GM21529 (cell line): ENCODE measurements around the gene PPP4R3C.
A peak's percentile ranks its signal among the peaks of the same experiment; 100 is the strongest.
"Not testable (repeated sequence)": the region's sequence is repeated elsewhere in the genome, so short reads cannot be mapped to it uniquely, and the experiment has no call there.

Experiments
- ATAC-seq: cut with Tn5 transposase; IDR thresholded peaks from one replicate; pipeline ENCODE4 v1.9.1; 2021; ENCODE audit not compliant: unreplicated experiment

PPP4R3C gene

DNA sequence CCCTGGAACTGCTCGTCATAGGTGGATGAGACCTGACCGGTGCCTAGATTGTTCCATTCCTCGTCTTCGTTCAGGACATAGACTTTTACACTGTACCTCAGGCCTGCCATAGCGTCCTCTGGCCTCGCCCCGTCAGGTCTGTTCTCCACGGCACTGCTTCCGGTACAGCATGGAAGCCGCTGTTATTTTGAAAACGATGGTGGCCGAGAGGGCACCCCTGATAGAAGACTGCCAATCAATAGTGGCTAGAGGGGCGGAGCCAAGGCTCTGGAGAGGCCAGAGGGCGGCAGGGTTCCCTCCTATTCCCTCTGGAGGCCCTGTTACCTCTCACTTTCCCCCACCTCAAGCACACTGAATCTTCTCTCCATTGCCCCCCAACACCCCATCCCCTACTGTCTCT, at the start of gene PPP4R3C:
Gene PPP4R3C, minus strand, starts transcription at position 155 of the 400 bp plus-strand sequence. Its CDS starts 45 bp downstream, at position 110.
- no peak for ATAC-seq

DNA sequence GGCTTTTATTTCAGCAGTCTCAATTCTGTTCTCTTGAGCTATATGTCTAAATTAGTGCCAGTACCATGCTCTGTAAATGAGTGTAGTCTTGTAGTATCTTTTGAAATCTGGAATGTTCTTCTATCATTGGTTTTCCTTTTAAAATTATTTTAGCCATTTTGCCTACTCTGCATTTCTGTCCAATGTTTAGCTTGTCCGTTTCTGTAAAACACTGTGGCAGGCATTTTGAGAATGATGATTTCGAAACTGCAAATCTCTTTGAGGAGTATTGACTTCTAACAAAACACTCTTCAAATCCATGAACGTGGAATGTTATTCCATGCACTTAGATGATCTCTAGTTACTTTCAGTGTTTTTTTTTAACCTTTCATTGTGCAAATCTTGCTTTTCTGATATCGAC, 28.3 kb upstream of the PPP4R3C start:
- no peak for ATAC-seq

GRCh38 chrX:27466051-27466450, 2.9 kb upstream of the PPP4R3C start:
- ATAC-seq, result no peak

- no peak for ATAC-seq
These were observed 1.9 kb upstream of the PPP4R3C start for GRCh38 chrX:27465036-27465435.

DNA sequence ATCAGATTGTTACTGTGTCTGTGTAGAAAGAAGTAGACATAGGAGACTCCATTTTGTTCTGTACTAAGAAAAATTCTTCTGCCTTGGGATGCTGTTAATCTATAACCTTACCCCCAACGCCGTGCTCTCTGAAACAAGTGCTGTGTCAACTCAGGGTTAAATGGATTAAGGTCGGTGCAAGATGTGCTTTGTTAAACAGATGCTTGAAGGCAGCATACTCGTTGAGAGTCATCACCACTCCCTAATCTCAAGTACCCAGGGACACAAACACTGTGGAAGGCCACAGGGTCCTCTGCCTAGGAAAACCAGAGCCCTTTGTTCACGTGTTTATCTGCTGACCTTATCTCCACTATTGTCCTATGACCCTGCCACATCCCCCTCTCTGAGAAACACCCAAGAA, 4.0 kb downstream of the PPP4R3C start:
- ATAC-seq, result not testable (repeated sequence)

DNA sequence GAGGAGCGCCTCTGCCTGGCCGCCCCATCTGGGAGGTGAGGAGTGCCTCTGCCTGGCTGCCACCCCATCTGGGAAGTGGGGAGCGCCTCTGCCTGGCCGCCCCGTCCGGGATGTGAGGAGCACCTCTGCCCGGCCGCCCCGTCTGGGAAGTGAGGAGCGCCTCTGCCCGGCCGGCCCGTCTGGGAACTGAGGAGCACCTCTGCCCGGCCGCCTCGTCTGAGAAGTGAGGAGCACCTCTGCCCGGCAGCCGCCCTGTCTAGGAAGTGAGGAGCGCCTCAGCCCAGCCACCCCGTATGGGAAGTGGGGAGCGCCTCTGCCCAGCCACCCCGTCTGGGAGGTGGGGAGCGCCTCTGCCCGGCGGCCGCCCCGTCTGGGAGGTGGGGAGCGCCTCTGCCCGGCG, 4.6 kb downstream of the PPP4R3C start:
- not testable (repeated sequence) for ATAC-seq

DNA sequence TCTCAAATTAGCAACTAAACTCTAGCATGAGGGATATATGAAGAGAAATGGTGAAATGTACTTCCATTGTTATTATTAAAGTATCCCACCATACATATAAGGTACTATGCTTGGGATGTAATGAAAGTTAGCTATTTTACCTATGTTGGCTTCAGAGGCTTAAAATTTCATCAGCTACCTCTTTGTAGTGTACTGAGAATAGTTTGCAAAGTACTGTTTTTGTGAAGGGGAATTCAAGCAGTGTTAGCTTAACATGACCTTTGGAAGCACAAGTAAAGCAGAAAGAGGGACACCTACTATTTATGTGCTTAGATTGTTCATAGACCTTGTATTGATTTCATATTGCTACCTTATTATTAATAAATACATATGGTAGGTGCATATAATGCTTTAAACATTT, 11.8 kb downstream of the PPP4R3C start:
- no peak for ATAC-seq

DNA sequence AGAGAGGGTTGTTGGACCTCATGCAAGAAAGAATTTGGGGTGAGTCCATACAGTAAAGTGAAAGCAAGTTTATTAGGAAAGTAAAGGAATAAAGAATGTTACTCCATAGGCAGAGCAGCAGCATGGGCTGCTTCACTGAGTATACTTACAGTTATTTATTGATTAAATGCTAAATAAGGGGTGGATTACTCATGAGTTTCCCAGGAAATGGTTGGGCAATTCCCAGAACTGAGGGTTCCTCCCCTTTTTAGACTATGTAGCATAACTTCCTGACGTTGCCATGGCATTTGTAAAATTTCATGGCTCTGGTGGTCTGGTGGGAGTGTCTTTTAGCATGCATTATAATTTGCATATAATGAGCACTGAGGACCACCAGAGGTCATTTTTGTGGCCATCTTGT, 16.7 kb downstream of the PPP4R3C start:
- no peak for ATAC-seq

DNA sequence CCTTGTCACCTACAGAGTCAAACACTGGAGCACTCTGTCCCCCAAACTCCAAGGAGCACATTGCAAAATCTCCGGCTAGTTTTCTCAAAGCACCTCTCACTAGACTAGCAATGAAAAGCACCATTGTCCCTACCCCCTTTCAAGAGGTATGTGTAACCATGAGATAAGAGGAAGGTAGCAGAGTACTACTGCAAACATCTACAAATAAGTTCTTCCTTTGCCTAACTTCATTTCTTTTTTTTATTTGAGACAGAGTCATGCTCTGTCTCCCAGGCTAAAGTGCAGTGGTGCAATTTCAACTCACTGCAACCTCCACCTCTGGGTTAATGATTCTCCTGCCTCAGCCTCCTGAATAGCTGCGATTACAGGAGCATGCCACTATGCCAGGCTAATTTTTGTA, 17.7 kb downstream of the PPP4R3C start:
- no peak for ATAC-seq

DNA sequence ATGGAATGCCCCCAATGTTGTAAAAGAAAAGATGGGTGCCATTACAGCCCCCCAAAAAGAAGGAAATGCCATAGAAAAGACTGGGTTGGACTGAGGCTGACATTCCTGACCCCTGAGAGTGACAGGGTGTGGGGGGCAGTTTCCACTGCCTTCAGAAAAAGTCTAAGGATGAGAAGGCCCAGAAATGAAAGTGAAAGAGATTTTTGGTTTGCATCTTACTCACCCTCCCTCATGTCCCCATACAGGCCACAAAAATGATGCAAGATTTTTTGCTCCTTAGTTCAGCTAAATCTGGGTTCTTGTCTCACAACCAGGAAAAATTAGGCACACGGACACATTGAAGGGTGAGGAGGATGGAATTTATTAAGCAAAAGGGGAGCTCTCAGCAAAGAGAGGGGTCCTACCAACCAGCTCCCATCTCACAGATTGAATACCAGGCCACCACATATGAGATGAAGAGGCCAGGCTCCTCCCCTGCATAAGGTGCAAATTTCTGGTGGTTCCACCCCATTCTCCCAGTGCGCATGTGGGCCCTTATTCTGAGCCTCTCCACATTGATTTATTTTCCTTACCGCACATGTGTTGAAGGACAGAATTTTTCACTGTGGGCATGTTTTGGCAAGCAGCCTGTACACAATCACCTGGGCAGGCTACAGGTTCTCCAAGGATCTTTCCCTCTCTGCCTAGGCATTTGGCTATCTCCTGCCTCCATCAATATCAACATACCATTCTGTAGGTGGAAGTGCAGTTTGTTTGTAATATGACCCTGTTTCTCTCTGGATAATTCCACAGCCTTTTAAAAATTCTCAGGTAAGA, 18.8 kb downstream of the PPP4R3C start:
- ATAC-seq, result peak; percentile 79

- not testable (repeated sequence) for ATAC-seq
These were observed 20.7 kb downstream of the PPP4R3C start for GRCh38 chrX:27442392-27442791.

DNA sequence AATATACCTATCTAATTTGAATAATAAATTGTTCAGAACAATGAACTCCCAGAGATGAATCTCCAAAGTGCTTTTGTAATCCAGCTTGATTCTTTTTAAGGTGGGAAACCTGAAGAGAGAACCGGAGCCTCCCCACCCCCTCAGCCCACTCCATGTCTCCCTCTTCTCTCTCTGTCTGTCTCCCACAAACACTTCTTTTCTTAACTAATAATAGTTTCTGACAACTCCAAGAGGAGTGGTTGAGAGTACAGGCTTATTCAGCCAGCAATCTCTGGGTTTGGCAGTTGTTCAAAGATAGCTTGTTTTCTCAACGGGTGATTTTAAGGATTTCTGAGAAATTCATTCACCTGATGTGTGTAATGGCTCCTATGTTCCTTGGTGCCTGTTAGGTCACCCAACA, 23.4 kb downstream of the PPP4R3C start:
- no peak for ATAC-seq

GRCh38 chrX:27438937-27439336, 24.2 kb downstream of the PPP4R3C start:
- no peak for ATAC-seq

GRCh38 chrX:27435031-27435430, 28.1 kb downstream of the PPP4R3C start:
- ATAC-seq, result no peak
